Left kidney (tissue), 2 donors: ENCODE results near the gene H6PD. TPM values are rescaled to one million over a fixed set of nuclear protein-coding genes. Genes with fewer than 3 reads are reported as not detected.

Experiments
- DNase-seq: peaks from one replicate; pipeline ENCODE4 v3.0.0-alpha.2; 2013
- polyA plus RNA-seq: library from polyadenylated mRNA; unstranded; fragments of 120-200 nt; gene quantifications from one replicate; pipeline ENCODE4 v1.2.1, GENCODE V29; 2013; ENCODE audit not compliant: insufficient read length

Gene H6PD
- polyA plus RNA-seq, 1 donor = 41.6 TPM

- no peak for DNase-seq
Measured at GRCh38 chr1:9315411-9316079, 81.0 kb downstream of the H6PD start.

- no peak for DNase-seq
Measured at GRCh38 chr1:9316080-9316444, 81.5 kb downstream of the H6PD start.

GRCh38 chr1:9316512-9316911 is 81.9 kb downstream of the H6PD start:
- no peak for DNase-seq

GRCh38 chr1:9317072-9317471 is 82.5 kb downstream of the H6PD start:
- DNase-seq = no peak

GRCh38 chr1:9317591-9318417 is 83.2 kb downstream of the H6PD start:
- DNase-seq = no peak

- no peak for DNase-seq
Measured at GRCh38 chr1:9319208-9319788, 84.7 kb downstream of the H6PD start.

GRCh38 chr1:9319789-9320519 is 85.4 kb downstream of the H6PD start:
- DNase-seq = no peak

Other genes starting within 250 kb of the H6PD start
- not detected for gene SLC2A7, start 208.4 kb upstream of the H6PD start, polyA plus RNA-seq
- 0.88 TPM for gene SLC2A5, start 165.1 kb upstream of the H6PD start, polyA plus RNA-seq
- gene GPR157, start 105.7 kb upstream of the H6PD start, polyA plus RNA-seq = 1.4 TPM
- 9.8 TPM for gene SPSB1, start 58.1 kb downstream of the H6PD start, polyA plus RNA-seq